HG03103 (cell line): Measurements from ENCODE around the gene MAGEB4.

Experiments
- ATAC-seq: cut with Tn5 transposase; IDR thresholded peaks from one replicate; pipeline ENCODE4 v1.9.1; 2021; ENCODE audit warnings: low read depth; ENCODE audit not compliant: unreplicated experiment

MAGEB4 gene

DNA sequence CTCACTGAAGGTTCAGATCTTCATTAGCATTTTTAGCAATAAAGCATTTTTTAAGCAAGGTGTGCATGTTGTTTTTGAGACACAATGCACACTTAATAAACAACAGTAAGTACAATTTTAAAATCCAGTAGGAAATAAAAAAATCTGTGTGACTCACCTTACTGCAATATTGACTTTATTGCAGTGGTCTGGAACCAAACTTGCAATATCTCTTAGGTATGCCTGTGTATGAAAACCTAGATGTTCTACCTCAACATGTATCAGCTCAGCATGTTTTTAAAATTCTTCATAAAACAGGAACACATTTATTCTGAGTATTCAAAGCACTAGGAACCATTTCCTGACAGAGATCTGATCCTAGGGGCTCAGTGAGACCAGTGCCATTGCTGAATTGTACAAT is 40.7 kb downstream of the MAGEB4 start:
- no peak for ATAC-seq

DNA sequence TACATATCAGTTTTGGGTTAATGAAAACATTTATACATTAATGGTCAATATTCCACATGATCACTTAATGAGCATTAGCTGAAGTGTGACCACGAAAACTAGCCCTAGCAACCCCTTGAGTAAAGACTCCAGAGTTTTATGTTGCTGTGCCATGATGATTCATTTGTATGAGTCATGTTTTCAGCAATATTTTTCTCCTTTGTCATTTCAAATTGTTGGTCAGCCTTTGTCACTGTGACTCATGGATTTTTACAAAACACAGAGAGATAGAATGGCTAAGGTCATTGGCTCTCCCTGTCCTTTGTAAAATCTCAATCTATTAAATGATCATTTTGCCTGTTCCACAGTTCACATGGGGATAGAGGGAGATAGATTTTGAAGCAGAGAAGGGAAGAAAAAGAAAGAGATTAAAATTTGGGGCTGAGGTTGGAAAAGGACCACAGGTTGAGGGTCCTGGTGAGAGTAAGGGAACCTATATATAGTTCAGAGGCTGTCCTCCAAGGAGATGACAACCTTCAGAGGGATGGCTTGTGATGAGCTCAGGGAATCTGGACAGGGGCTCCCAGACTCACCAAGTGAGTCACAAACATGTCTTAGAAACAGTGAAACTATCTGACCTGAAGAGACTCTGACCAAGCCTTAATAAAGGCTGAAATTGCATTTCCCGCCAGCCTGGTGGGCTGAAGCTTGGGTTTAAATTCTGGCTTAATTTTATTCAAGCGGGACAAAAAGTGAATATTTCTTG is 41.8 kb downstream of the MAGEB4 start:
- ATAC-seq: no peak
